ENCODE data around the gene LMO3. TPM values are rescaled to one million over a fixed set of nuclear protein-coding genes. Genes with fewer than 3 reads are reported as not detected.

Gene LMO3
- total and polyA plus RNA-seq, 4 donors = 0.13 to 1.2 TPM; not detected in 2

DNA sequence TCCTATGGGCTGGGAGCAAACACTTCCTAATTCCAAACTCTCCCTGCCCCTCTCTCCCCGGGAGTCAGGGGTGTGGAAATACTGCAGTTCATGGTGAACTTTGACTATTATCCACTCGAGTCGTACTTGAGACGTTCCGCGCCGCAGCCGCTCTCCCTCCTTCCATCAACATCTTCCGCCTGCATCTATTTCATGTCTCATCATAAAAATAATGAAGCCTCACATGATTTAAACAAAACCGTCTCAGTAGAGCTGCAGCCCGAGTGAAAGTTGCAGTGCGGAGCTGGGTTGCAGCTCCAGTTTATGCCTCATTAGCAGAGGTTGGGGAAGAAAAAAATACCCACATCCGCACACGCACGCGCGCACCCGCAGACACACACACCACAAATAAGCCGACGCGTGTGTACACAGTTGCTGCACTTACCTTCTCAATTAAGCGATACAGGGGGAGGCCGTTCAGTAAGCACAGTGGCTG is 283 bp downstream of the LMO3 start:
- DNase-seq (ENCODE audit: low spot score) = no peak
- WGBS = 4% methylated on average over 23 of the region's 23 CpGs
- H3K36me3 ChIP-seq (ENCODE audit: control insufficient read depth in 4 of 4, insufficient read depth in 3 of 4, low read depth in 1 of 4, low read length in 3 of 4) = no peaks in the 10 kb centered on the region
- TF ChIP-seq RXRA (IDR thresholded peaks at IDR 0.05) = no peak
- TF ChIP-seq HNF4A (conservative IDR thresholded peaks at IDR 0.05) = no peak
- TF ChIP-seq TAF1 (conservative IDR thresholded peaks at IDR 0.05) = no peak
- peaks cover 14 to 23% (median 21%) of the 10 kb centered on the region in 4 donors for H3K4me1 ChIP-seq (ENCODE audit: control insufficient read depth in 4 of 4, insufficient read depth in 4 of 4, low read length in 3 of 4)
- no peak overlapping the region for H3K9ac ChIP-seq (ENCODE audit: low read depth in 1 of 2, low read length in 2 of 2)
- peaks cover 0 to 9% (median 4%) of the 10 kb centered on the region in 4 donors for H3K27me3 ChIP-seq (ENCODE audit: control insufficient read depth in 4 of 4, insufficient read depth in 4 of 4, low read length in 3 of 4)
- H3K27ac ChIP-seq (ENCODE audit: low read depth in 1 of 2, low read length in 2 of 2) = no peak overlapping the region
- no peaks in the 10 kb centered on the region for H3K9me3 ChIP-seq (ENCODE audit: control insufficient read depth in 4 of 4, low read length in 3 of 4)
- H3K4me3 ChIP-seq (ENCODE audit: low read depth in 1 of 3, low read length in 3 of 3) = peak overlapping the region in 2 of 3 donors; percentile 43 to 52

- H3K27ac ChIP-seq (ENCODE audit: low read depth in 1 of 2, low read length in 2 of 2) = no peak overlapping the region
- H3K36me3 ChIP-seq (ENCODE audit: control insufficient read depth in 4 of 4, insufficient read depth in 3 of 4, low read depth in 1 of 4, low read length in 3 of 4) = no peaks in the 10 kb centered on the region
- peaks cover 11 to 23% (median 21%) of the 10 kb centered on the region in 4 donors for H3K4me1 ChIP-seq (ENCODE audit: control insufficient read depth in 4 of 4, insufficient read depth in 4 of 4, low read length in 3 of 4)
- no peak for DNase-seq (ENCODE audit: low spot score)
- TF ChIP-seq, protein P1, sequence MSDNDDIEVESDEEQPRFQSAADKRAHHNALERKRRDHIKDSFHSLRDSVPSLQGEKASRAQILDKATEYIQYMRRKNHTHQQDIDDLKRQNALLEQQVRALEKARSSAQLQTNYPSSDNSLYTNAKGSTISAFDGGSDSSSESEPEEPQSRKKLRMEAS (IDR thresholded peaks at IDR 0.05) = no peak
- TF ChIP-seq RAD21 (IDR thresholded peaks at IDR 0.05) = no peak
- TF ChIP-seq FOXA1 (IDR thresholded peaks at IDR 0.05) = no peak
- H3K9me3 ChIP-seq (ENCODE audit: control insufficient read depth in 4 of 4, low read length in 3 of 4) = no peaks in the 10 kb centered on the region
- H3K4me3 ChIP-seq (ENCODE audit: low read depth in 1 of 3, low read length in 3 of 3) = no peak overlapping the region
- 30% methylated on average over 22 of the region's 22 CpGs for WGBS
- peaks cover 0 to 9% (median 2%) of the 10 kb centered on the region in 4 donors for H3K27me3 ChIP-seq (ENCODE audit: control insufficient read depth in 4 of 4, insufficient read depth in 4 of 4, low read length in 3 of 4)
- H3K9ac ChIP-seq (ENCODE audit: low read depth in 1 of 2, low read length in 2 of 2) = no peak overlapping the region
These were observed 1.2 kb downstream of the LMO3 start for GRCh38 chr12:16604596-16605252.

GRCh38 chr12:16603916-16604575 is 1.9 kb downstream of the LMO3 start:
- WGBS = 93% methylated on average over 3 of the region's 3 CpGs
- Histone ChIP-seq H3K4me3 (ENCODE audit: low read depth in 1 of 3, low read length in 3 of 3) (no peak overlapping the region), H3K4me1 (ENCODE audit: control insufficient read depth in 4 of 4, insufficient read depth in 4 of 4, low read length in 3 of 4) (peaks cover 8 to 19% (median 18%) of the 10 kb centered on the region in 4 donors), H3K36me3 (ENCODE audit: control insufficient read depth in 4 of 4, insufficient read depth in 3 of 4, low read depth in 1 of 4, low read length in 3 of 4) (no peaks in the 10 kb centered on the region), H3K27me3 (ENCODE audit: control insufficient read depth in 4 of 4, insufficient read depth in 4 of 4, low read length in 3 of 4) (peaks cover 0 to 9% (median 2%) of the 10 kb centered on the region in 4 donors), H3K9me3 (ENCODE audit: control insufficient read depth in 4 of 4, low read length in 3 of 4) (no peaks in the 10 kb centered on the region), H3K27ac (ENCODE audit: low read depth in 1 of 2, low read length in 2 of 2) (no peak overlapping the region), H3K9ac (ENCODE audit: low read depth in 1 of 2, low read length in 2 of 2) (no peak overlapping the region)
- no peak for DNase-seq (ENCODE audit: low spot score)
- TF ChIP-seq FOXA2 (IDR thresholded peaks at IDR 0.05) (no peak), RAD21 (IDR thresholded peaks at IDR 0.05) (no peak), SP1 (IDR thresholded peaks at IDR 0.05) (no peak), JUND (IDR thresholded peaks at IDR 0.05) (no peak), GABPA (IDR thresholded peaks at IDR 0.05 in 1 of 2, conservative IDR thresholded peaks at IDR 0.05 in 1 of 2) (no peak), TAF1 (conservative IDR thresholded peaks at IDR 0.05) (no peak), YY1 (IDR thresholded peaks at IDR 0.05) (no peak)
- TF ChIP-seq, protein P1 (IDR thresholded peaks at IDR 0.05) = no peak

All from liver (tissue), 9 donors.